Effector memory CD4-positive, alpha-beta T cell (primary cell): ENCODE measurements around the gene TNKS1BP1.
"Not testable (repeated sequence)": the region's sequence is repeated elsewhere in the genome, so short reads cannot be mapped to it uniquely, and the experiment has no call there.

Source experiments
- DNase-seq, 3 donors: peaks; one replicate each; pipeline ENCODE4 v3.0.0-alpha.2; 2020
- H3K27ac ChIP-seq: 2 replicates; pipeline ENCODE4 v1.7.0; 2013; ENCODE audit warnings: mild to moderate bottlenecking, low read length, moderate library complexity; ENCODE audit not compliant: insufficient read depth, poor library complexity, severe bottlenecking
- H3K27me3 ChIP-seq: replicated peaks from 2 replicates; pipeline ENCODE4 v1.7.0; 2013; ENCODE audit warnings: mild to moderate bottlenecking, low read length; ENCODE audit not compliant: insufficient read depth, control insufficient read depth, poor library complexity, severe bottlenecking
- H3K36me3 ChIP-seq: 2 replicates; pipeline ENCODE4 v1.7.0; 2013; ENCODE audit warnings: mild to moderate bottlenecking, low read length, moderate library complexity; ENCODE audit not compliant: control insufficient read depth, insufficient read depth
- H3K4me1 ChIP-seq: 2 replicates; pipeline ENCODE4 v1.7.0; 2013; ENCODE audit warnings: low read length, mild to moderate bottlenecking; ENCODE audit not compliant: control insufficient read depth, insufficient read depth, poor library complexity, severe bottlenecking
- H3K4me3 ChIP-seq: 2 replicates; pipeline ENCODE4 v1.7.0; 2013; ENCODE audit warnings: low read length, low read depth, mild to moderate bottlenecking; ENCODE audit not compliant: insufficient read depth, poor library complexity, severe bottlenecking
- H3K9me3 ChIP-seq: 2 replicates; pipeline ENCODE4 v1.7.0; 2013; ENCODE audit warnings: mild to moderate bottlenecking, low read length, moderate library complexity; ENCODE audit not compliant: control insufficient read depth

TNKS1BP1 gene

GRCh38 chr11:57344826-57345225 is 20.1 kb upstream of the TNKS1BP1 start:
- Histone ChIP-seq H3K27ac (no peak overlapping the region), H3K9me3 (no peaks in the 10 kb centered on the region), H3K36me3 (no peaks in the 10 kb centered on the region), H3K4me3 (no peak overlapping the region), H3K4me1 (peaks cover 4% of the 10 kb centered on the region), H3K27me3 (no peaks in the 10 kb centered on the region)
- no peak for DNase-seq

- no peak for DNase-seq
- H3K27me3 ChIP-seq, result no peaks in the 10 kb centered on the region
- peaks cover 4% of the 10 kb centered on the region for H3K4me1 ChIP-seq
Measured at GRCh38 chr11:57343825-57344224, 19.1 kb upstream of the TNKS1BP1 start.

GRCh38 chr11:57342702-57343101 is 17.9 kb upstream of the TNKS1BP1 start:
- peaks cover 4% of the 10 kb centered on the region for H3K4me1 ChIP-seq
- no peaks in the 10 kb centered on the region for H3K27me3 ChIP-seq
- no peaks in the 10 kb centered on the region for H3K36me3 ChIP-seq
- no peak overlapping the region for H3K4me3 ChIP-seq
- no peak overlapping the region for H3K27ac ChIP-seq
- no peak for DNase-seq
- no peaks in the 10 kb centered on the region for H3K9me3 ChIP-seq

More at GRCh38 chr11:57343825-57344224, 19.1 kb upstream of the TNKS1BP1 start:
- H3K27ac ChIP-seq, result no peak overlapping the region
- H3K4me3 ChIP-seq, result no peak overlapping the region
- no peaks in the 10 kb centered on the region for H3K36me3 ChIP-seq
- no peaks in the 10 kb centered on the region for H3K9me3 ChIP-seq

- H3K36me3 ChIP-seq, result no peaks in the 10 kb centered on the region
- no peak overlapping the region for H3K27ac ChIP-seq
- no peak overlapping the region for H3K4me3 ChIP-seq
- no peaks in the 10 kb centered on the region for H3K9me3 ChIP-seq
- H3K27me3 ChIP-seq, result no peaks in the 10 kb centered on the region
- H3K4me1 ChIP-seq, result peaks cover 9% of the 10 kb centered on the region
- DNase-seq, result no peak
Measured at GRCh38 chr11:57341250-57341808, 16.6 kb upstream of the TNKS1BP1 start.

- no peaks in the 10 kb centered on the region for H3K36me3 ChIP-seq
- peaks cover 8% of the 10 kb centered on the region for H3K4me1 ChIP-seq
- H3K9me3 ChIP-seq, result no peaks in the 10 kb centered on the region
- H3K4me3 ChIP-seq, result no peak overlapping the region
- no peak overlapping the region for H3K27ac ChIP-seq
- no peak for DNase-seq
- H3K27me3 ChIP-seq, result no peaks in the 10 kb centered on the region
Measured at GRCh38 chr11:57340039-57340615, 15.4 kb upstream of the TNKS1BP1 start.

- Histone ChIP-seq H3K27ac (no peak overlapping the region), H3K4me3 (no peak overlapping the region), H3K27me3 (no peaks in the 10 kb centered on the region), H3K4me1 (peaks cover 15% of the 10 kb centered on the region), H3K36me3 (no peaks in the 10 kb centered on the region), H3K9me3 (no peaks in the 10 kb centered on the region)
- no peak for DNase-seq
Measured at GRCh38 chr11:57339328-57339727, 14.6 kb upstream of the TNKS1BP1 start.

- DNase-seq, result no peak
- H3K4me3 ChIP-seq, result no peak within 1 kb of the TSS
- peaks cover 7% of the 10 kb centered on the region for H3K36me3 ChIP-seq
- H3K9me3 ChIP-seq, result no peaks in the 10 kb centered on the region
- no peaks in the 10 kb centered on the region for H3K27me3 ChIP-seq
- H3K27ac ChIP-seq, result no peak within 1 kb of the TSS
- H3K4me1 ChIP-seq, result peaks cover 17% of the 10 kb centered on the region
Measured at GRCh38 chr11:57338142-57338541, 13.4 kb upstream of the TNKS1BP1 start, which contains the start of gene P2RX3. Gene P2RX3, plus strand, starts transcription at chr11:57338352. Its CDS starts 199 bp downstream, at chr11:57338551.

- DNase-seq, H3K9me3 ChIP-seq: not testable (repeated sequence)
Measured at GRCh38 chr11:57336856-57337255, 12.1 kb upstream of the TNKS1BP1 start.

GRCh38 chr11:57336111-57336666 is 11.4 kb upstream of the TNKS1BP1 start:
- DNase-seq, result no peak
- Histone ChIP-seq H3K4me1 (peaks cover 17% of the 10 kb centered on the region), H3K9me3 (no peaks in the 10 kb centered on the region), H3K27me3 (no peaks in the 10 kb centered on the region), H3K27ac (peak overlapping the region; percentile 86), H3K4me3 (peak overlapping the region; percentile 62), H3K36me3 (peaks cover 26% of the 10 kb centered on the region)

More at GRCh38 chr11:57336856-57337255, 12.1 kb upstream of the TNKS1BP1 start:
- Histone ChIP-seq H3K27ac (peak overlapping the region; percentile 86), H3K4me1 (peaks cover 17% of the 10 kb centered on the region), H3K36me3 (peaks cover 19% of the 10 kb centered on the region)
- H3K4me3 ChIP-seq, H3K27me3 ChIP-seq: not testable (repeated sequence)

GRCh38 chr11:57335343-57336110 is 10.8 kb upstream of the TNKS1BP1 start, which contains the start of gene SSRP1:
Gene SSRP1, minus strand, starts transcription at chr11:57335892. Its CDS starts 771 bp downstream, at chr11:57335121.
- Histone ChIP-seq H3K27me3 (no peaks in the 10 kb centered on the region), H3K4me1 (peaks cover 17% of the 10 kb centered on the region), H3K36me3 (peaks cover 33% of the 10 kb centered on the region), H3K27ac (peak within 1 kb of the TSS; percentile 86), H3K4me3 (peak within 1 kb of the TSS; percentile 62), H3K9me3 (no peaks in the 10 kb centered on the region)
- peak; percentile 73 to 78 (median 77) for DNase-seq
